Liver (tissue), 3 donors: ENCODE measurements around the gene TCF12.

ENCODE experiments used
- CTCF ChIP-seq: fragments of 150-350 bp; IDR thresholded peaks from 2 replicates; pipeline ENCODE4 v1.5.1; 2017; ENCODE audit warnings: improper control_type of control experiment, low read depth, low read length; ENCODE audit not compliant: missing input control
- EGR1 ChIP-seq, 2 donors: IDR thresholded peaks; 2 replicates each; pipeline ENCODE4 v1.6.1; 2016 to 2018; ENCODE audit warnings: antibody characterized with exemption in 2 of 2, low read depth in 2 of 2
- FOXA1 ChIP-seq: IDR thresholded peaks from 2 replicates; pipeline ENCODE4 v1.6.1; 2016; ENCODE audit warnings: antibody characterized with exemption
- JUND ChIP-seq, 2 donors: IDR thresholded peaks; 2 replicates each; pipeline ENCODE4 v1.6.1; 2016; ENCODE audit warnings: antibody characterized with exemption in 2 of 2
- RAD21 ChIP-seq, 2 donors: IDR thresholded peaks; 2 replicates each; pipeline ENCODE4 v1.6.1; 2016; ENCODE audit warnings: antibody characterized with exemption in 2 of 2, mild to moderate bottlenecking in 2 of 2
- SP1 ChIP-seq: IDR thresholded peaks from 2 replicates; pipeline ENCODE4 v1.6.1; 2018; ENCODE audit warnings: antibody characterized with exemption, mild to moderate bottlenecking
- donor health status: healthy.
- donor health status: healthy.

- TF ChIP-seq CTCF (no peak), RAD21 (IDR thresholded peaks at IDR 0.05) (no peak), SP1 (no peak), JUND (IDR thresholded peaks at IDR 0.05) (no peak), EGR1 (IDR thresholded peaks at IDR 0.05; ENCODE audit: low read depth in 2 of 2) (no peak), FOXA1 (no peak)
These were observed 15.4 kb downstream of the TCF12 start for GRCh38 chr15:56933811-56934210.
